ENCODE data around the gene RIMOC1.

- TF ChIP-seq CTCF (IDR thresholded peaks at IDR 0.05; ENCODE audit: low read length) (no peak), EZH2 (optimal IDR thresholded peaks at IDR 0.05; ENCODE audit: low read depth, low read length) (no peak), EZH2phosphoT487 (IDR thresholded peaks at IDR 0.05; ENCODE audit: low read length) (no peak)
Observed at GRCh38 chr5:41858890-41859289, 45.3 kb upstream of the RIMOC1 start.

Data from MM.1S (cell line).